HG03342 (cell line): Measurements from ENCODE around the gene SDCCAG8.
"Not testable (repeated sequence)": the region's sequence is repeated elsewhere in the genome, so short reads cannot be mapped to it uniquely, and the experiment has no call there.

Source experiments
- ATAC-seq: cut with Tn5 transposase; IDR thresholded peaks from one replicate; pipeline ENCODE4 v1.9.1; 2021; ENCODE audit warnings: mild to moderate bottlenecking, moderate library complexity; ENCODE audit not compliant: unreplicated experiment

SDCCAG8 gene

DNA sequence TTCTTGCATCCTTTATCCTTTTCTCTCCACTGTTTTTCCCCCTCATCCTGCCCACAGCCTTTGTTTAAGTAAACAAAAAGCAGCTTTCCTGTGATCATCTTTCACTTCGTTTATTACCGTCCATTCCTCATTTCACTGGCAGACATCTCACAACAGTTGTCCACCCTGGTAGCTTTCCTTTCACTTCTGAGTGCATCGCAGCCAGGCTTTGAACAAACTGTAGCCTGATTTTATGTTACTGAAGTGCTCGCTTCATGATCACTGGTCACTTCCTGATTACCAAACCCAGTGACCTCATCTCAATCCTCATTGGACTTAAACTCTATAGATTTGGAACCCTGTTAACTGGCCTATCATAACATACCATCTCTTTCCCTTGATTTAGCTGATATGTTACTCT is 67.7 kb downstream of the SDCCAG8 start:
- no peak for ATAC-seq

DNA sequence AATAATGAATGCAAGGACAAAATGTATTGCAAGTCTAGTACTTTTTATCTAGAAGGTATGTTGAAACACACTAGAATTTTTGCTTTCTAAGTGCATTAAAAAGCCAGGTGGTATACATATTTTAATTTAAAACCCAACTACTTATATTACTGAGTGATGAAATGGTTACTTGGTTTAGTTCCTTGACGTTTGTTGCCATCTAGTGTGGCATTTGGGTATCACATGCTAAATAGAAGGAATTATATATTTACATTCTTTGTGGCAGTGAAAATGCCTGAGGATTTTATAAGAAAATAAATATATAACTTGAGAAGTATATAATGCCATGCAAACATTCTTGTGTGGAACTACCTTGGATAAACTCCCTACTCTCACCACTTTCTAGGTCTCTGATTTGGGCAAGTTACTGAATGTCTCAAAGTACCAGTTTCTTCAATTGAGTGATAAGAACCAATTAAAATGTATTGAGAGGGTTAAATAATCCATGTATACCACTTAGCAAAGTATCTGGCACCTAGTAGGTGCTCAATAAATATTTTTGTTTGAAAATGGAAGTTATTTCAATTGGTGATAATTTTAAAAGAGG is 69.6 kb downstream of the SDCCAG8 start:
- ATAC-seq, result peak; percentile 59

DNA sequence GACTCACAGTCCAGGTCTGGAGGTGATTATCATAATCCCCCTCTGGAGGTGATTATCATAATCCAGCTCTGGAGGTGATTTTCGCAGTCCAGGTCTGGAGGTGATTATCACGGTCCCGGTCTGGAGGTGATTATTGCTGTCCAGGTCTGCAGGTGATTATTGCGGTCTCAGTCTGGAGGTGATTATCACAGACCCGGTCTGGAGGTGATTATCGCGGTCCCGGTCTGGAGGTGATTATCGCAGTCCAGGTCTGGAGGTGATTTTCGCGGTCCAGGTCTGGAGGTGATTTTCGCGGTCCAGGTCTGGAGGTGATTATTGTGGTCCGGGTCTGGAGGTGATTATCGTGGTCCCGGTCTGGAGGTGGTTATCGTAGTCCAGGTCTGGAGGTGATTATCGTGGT is 76.6 kb downstream of the SDCCAG8 start:
- ATAC-seq, result no peak

DNA sequence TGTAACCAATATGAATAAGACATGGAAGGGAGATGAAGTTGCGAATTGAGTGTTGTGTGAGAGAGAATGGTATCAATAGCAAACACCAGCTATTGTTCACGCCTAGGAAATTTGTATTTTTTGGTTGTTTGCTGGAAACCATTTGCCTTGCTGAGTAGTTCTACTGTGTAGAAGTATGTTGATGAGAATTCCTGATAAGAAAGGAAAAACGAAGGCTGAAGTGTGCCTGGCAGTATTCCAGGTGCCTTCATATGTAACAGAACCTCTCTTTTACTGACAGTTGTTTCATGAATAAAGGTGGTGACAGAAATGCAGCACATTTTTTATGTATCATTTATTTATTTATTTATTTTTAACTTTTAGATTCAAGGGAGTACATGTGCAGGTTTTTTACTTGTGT is 79.5 kb downstream of the SDCCAG8 start:
- ATAC-seq, result no peak

DNA sequence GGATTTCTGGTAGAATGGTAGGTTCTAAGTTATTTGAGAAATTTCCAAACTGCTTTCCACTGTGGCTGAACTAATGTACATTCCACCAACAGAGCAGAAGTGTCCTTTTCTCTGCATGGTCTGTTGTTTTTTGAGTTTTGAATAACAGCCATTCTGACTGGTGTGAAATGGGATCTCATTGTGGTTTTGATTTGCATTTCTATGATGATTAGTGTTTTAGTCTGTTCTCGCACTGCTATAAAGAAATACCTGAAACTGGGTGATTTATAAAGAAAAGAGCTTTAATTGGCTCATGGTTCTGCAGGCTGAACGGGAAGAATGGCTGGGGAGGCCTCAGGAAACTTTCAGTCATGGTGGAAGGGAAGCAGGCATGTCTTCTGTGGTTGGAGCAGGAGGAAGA is 80.3 kb downstream of the SDCCAG8 start:
- ATAC-seq, result no peak

DNA sequence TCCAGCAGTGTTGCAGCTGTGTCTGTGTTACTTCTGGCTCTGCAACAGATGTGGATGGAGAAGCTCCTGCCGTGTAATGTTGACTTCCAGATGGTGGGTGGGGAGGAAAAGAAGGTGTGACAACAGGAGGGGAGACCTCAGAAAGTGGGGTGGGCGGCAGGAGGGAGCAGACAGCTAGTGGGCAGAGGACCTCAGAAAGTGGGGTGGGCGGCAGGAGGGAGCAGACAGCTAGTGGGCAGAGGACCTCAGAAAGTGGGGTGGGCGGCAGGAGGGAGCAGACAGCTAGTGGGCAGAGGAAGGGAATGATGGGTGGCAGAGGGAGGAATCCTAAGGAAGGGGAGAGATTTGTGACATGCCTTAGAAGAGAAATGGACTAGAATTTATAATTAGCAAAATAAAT is 83.0 kb downstream of the SDCCAG8 start:
- ATAC-seq, result not testable (repeated sequence)

DNA sequence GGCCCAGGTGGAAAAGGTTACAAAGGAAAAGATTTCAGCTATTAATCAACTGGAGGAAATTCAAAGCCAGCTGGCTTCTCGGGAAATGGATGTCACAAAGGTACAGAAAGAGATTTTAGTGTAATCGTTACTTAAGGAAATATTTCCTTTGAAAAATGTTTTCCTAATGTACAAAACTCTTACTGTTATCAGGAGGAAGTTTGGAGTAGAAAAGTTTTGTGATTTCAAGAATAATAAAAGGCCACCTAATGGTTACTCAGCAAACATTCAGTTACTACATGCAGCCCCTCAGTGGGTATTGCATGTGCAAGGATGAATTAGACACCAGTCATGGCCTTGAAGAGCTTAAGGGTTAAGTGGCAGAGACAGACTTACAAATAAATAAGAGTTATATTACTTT is 85.2 kb downstream of the SDCCAG8 start:
- no peak for ATAC-seq

DNA sequence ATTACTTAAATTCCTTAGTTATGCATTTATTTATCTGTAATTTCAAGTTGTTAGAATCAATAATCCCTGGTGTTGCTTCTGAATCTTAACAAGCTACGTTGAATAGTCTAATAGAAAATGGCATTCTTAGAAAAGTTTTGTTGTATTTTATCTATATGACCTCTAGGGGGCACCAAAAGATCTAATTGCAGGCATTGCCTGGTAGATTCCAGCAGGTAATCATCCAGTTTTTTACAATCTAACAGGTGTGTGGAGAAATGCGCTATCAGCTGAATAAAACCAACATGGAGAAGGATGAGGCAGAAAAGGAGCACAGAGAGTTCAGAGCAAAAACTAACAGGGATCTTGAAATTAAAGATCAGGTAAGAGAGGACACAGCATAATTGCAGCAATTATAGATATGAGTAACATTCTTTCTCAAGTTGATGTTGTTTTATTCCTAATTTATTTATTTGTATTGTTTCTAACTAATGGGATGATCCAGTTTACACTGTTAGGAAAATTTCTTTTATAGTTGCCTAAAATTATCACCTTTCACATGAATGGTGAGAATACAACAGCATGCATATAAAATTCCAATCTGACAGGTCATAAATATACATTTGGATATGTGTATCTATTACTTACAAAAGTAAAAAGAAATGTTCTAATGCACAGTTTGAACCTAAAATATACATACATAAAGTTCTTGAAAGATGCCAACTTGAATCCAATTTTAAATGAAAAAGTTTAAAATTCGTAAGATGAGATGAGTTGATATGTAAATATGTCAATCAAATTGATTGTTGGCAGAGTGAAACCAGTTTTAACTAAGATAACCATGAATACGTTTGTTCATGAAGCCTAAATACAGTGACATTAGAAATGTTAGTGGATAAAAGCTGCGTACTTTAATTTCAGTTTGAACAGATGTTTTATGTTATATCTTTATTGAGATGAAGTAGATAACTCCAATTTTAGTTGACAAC is 88.4 kb downstream of the SDCCAG8 start:
- ATAC-seq, result peak; percentile 63

DNA sequence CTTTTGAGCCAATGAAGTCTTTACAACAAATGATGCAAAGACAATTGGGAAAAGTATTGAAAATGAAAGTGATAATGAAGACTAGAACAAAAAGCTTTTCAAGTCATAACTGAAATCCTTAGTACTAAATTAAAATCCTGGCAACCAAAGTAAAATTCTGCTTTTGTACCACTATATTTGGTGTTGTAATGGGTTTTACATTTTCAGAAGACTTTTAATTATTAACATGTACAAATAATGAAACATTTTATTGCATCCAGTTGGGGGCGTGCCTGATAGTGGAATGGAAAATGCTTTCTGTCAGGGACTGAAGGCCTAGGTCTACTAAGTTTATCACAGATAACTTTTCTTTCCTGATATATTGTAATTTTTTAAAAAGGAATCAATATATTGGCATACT is 89.4 kb downstream of the SDCCAG8 start:
- peak; percentile 56 for ATAC-seq

DNA sequence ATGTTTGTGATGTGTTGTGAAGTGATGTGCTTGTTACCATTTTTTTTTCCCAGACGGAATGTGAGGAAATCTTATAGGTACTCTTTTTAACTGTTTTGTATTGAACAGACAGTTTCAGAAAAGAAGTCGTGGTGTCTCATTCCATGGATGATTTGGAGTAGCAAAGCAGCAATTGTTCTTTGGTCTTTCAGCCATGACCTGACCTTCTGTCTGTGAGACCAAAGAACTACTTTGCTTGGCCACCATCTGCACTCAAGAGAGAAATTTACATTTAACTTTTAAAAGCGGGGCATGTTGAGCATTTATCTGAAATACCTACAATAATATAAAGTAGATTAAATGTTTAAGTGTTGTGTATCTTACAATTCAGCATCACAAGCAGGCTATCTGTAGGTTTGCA is 90.2 kb downstream of the SDCCAG8 start:
- no peak for ATAC-seq

DNA sequence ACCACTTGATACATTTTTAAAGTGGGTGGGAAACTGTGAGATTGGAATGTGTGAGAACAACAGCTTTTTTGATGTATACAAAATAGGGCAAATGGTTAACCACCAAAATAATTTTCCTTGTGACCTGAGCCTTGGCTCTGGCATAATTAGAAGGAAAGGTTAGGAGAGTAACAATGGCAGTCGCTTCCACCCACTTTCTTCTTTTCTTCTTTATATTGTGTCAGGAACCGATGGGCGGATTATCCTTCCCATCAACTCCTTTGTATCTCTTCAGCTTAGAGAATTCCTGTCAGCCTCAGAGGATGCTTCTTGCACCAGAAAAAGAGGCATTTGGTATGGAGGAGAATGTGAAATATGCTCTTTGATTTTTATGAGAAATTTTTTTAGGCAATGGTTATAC is 90.6 kb downstream of the SDCCAG8 start:
- no peak for ATAC-seq

DNA sequence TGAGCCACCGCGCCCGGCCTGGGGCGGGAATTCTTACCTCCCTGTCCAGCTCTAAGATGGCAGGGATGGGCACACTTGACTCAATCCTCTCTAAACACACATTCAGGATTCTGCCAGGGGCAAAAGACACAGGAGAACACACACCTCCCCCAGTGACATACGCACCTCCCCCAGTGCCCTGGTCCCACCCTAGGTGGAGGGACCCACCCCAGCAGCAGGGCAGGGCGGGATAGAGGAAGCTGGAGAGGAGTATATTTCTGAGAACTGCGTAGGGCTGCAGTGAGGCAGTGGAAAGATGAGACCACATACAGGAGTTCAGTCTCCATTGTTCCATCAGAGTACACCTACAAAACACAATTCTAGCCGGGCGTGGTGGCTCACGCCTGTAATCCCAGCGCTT is 92.5 kb downstream of the SDCCAG8 start:
- no peak for ATAC-seq

DNA sequence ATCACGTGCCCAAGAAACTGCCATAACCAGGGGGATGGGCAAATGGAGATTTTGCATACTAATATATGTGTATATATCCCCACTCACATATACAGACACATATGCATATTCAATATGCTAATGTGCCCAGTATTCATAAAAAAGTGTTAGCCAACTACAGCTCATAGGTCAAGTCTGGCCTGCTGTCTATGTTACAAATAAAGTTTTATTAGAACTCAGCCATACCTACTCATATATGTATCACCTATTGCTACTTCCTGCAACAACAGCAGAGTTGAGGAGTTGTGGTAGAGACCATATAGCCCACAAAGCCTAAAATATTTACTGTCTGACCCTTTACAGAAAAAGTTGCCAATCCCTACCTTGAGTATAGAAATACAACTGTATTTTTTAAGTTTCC is 93.3 kb downstream of the SDCCAG8 start:
- ATAC-seq, result no peak

DNA sequence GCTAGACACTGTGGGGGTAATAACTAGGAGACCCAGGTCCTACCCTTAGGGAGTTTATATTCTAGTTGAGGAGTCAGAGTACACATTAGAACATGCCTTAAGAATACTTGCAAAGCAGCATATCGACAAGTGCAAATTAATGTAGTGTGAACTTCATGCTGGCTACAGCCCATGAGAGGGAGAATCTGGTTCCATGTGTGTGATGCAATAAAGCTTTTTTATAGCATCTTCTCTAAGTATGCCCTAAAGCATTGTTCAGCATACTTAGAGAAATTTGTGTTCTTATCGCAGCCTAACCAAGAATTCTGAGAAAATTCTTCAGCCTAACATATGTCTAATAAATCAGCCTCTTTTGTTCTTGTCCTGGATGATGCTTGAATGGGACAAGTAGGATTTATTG is 95.5 kb downstream of the SDCCAG8 start:
- no peak for ATAC-seq

DNA sequence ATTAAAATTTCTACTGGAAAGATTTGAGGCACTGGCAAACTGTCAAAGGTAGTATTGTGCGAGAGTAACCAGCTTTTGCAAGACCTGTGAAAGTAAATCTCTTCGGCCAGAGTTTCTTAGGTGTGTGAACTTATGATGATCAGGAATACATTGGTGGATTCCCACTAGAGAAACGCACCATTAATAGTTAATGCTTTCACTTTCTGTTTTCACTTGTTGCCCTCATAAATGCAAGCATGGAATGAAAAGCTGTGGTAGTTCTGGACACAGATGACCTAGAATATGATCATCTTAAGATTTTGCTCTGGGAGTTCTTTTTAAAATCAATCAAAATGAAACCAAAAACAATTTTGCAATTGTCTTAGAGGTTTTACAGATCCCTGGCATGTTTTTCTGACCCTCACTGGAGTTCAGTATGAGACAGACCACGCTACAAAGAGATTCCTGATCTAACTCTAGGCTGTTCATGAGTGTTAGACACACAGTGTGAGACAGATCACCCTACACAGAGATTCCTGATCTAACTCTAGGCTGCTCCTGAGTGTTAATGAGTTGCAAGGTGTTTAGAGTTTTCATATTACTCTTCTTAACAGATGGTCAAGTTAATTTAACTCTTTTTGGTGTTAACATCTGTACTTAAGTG is 98.8 kb downstream of the SDCCAG8 start:
- peak; percentile 67 for ATAC-seq

DNA sequence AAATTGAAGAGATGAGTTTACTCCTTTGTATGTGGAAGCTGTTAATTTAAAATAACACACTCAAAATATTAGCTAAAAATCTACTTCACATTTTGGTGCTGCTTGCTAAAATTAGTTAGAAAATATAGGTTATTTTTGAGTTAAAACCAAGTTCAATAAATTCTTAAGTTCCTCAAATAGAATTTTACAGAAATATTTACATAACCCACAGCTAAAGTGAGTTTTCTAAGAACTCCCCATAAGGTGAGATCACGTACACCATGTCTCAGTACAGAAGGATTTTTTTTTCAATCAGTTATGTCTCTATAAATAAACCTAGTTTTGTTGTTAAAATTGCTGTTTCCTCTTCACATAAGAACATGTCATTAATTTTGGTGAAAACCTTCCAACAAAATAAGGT is 108.0 kb downstream of the SDCCAG8 start:
- ATAC-seq, result no peak

DNA sequence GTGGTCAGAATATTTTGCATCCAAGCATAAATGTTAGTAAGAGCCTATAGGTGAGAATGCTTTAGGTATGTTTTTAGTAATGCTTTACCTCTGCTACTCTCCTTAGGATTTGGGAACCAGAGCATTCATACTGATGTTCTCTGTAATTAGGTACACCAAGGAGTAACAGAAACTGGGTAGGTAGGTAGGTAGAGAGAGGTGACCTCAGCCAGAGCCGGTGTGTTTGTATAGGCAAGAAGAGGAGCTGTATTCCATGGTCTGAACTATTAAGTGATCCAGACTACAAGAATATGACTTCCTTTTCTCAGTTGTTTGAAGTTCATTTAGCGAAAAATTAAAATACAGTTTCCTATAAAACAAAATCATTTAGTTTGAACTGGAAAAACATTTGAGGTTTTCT is 108.5 kb downstream of the SDCCAG8 start:
- ATAC-seq, result no peak

DNA sequence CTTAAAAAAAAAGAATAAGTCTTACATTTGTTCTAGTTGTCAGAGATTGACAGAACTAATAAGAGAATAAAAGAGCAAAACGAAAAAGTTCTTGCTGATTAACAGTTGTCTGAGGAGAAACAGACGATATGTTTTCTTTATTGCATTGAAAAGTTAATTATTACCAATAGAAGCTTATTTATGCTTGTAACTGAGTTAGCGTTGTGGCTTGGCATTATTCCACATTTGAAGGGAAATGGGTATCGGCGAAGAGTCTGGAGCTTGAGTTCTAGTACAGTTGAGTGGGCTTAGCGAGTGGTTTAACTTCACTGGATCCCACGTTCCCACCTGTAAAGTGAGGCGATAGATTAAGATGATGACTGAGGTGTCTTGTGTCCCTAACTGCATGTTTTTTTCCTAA is 109.0 kb downstream of the SDCCAG8 start:
- no peak for ATAC-seq

DNA sequence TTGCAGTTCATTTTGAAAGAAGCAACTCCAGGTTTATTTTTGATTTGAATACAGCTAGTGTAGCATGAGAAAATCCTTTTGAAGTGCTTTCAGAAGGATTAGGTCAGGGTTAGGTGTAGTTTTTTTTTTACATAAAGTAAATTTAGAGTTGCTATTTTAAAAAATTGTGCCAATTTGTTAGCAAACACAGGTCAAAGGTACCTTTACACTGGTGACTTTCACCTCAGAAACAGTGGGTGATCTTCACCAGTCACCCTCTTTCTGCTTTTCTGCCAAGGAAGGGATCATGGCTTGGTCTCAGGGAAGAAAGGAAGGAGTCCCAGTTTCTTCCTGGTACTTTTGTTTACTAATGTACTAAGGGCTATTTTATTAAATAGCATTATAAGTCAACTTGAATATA is 111.5 kb downstream of the SDCCAG8 start:
- no peak for ATAC-seq

DNA sequence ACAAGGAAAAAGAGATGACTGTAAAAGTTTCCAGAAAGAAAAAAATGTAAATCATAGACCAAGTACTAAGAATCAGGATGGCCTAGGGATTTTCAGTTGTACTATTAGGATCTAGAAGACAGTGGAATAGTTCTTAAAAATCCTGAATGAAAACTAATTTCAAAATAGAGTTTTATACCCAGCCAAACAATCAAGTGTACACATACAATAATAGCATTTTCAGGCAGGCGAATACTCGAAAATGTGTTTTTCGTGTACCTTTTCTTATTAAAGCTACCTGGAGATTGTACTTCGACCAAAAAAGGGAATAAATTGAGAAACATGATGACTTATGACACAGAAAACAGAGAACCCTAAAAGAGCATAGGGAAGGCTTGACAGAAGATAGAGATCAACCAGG is 118.6 kb downstream of the SDCCAG8 start:
- ATAC-seq, result no peak

DNA sequence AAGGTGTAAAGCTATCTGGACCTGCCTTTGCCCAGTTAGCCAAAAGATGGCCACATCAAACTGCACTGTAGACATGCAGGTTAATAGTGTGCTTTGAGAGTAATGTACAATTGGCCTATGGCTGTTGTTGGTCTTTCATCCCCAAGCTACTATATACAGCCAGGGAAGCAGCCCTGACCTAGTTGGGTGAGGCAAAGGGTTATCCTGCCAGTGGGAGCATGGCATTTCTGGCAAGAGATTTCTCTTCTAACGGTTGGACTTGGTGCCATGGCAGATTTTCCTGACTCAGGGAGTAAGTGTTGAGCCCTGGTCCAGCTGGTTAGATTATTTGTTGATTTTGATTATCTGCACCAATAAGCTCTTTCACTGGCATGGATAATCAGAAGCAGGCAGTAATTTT is 119.8 kb downstream of the SDCCAG8 start:
- ATAC-seq, result no peak

DNA sequence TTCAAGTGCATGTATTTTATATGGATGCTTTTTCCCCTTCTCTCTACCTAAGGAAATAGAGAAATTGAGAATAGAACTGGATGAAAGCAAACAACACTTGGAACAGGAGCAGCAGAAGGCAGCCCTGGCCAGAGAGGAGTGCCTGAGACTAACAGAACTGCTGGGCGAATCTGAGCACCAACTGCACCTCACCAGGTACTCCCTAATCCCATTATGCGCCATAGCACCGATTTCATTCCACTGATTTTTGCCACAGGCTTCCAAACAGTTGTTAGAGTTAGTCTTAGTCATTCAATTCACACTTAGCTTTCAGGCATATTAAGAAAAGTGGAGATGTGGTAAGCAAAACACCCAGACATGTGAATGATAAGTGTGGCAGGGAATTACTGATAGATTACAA is 122.8 kb downstream of the SDCCAG8 start:
- no peak for ATAC-seq
